Endothelial cell of umbilical vein (primary cell): ENCODE results near the gene SGMS2. TPM values are rescaled to one million over a fixed set of nuclear protein-coding genes. Genes with fewer than 3 reads are reported as not detected.

ENCODE experiments used
- BruUV-seq: library from RNA; stranded (reverse); fragments of 400-500 nt; replicated peaks from 2 replicates; lab custom pipeline; 2021; lab: Mats Ljungman, UMichigan
- CTCF ChIA-PET: fragments of 300-600, 350-600 bp; sonication (Branson Sonifier 250); formaldehyde crosslinking; loops from one replicate; lab custom pipeline; 2021; ENCODE audit warnings: antibody characterized with exemption, inconsistent platforms; lab: Charles Lee
- POLR2A ChIA-PET: fragments of 300-600, 350-600 bp; sonication (Branson Sonifier 250); formaldehyde crosslinking; loops from one replicate; lab custom pipeline; 2021; ENCODE audit warnings: antibody characterized with exemption, inconsistent platforms; lab: Charles Lee
- DNase-seq: peaks from one replicate; pipeline ENCODE4 v3.0.0-alpha.2; 2011; ENCODE audit warnings: low read depth, low spot score
- FAIRE-seq: peaks from 2 replicates; lab custom pipeline; 2011; peaks lifted over from hg19 to GRCh38; lab: Jason Lieb, UNC
- H2AFZ ChIP-seq: 2 replicates; pipeline ENCODE4 v1.6.0; 2012; ENCODE audit warnings: low read depth, low read length, control low read depth, inconsistent platforms
- H3K27ac ChIP-seq: 2 replicates; pipeline ENCODE4 v1.5.1; 2011; ENCODE audit warnings: low read depth, mild to moderate bottlenecking, control low read depth, low read length, moderate library complexity; ENCODE audit not compliant: insufficient read depth
- H3K27me3 ChIP-seq, 2 experiments: 2 replicates each; pipeline versions ENCODE4 v1.6.0 to v1.6.1; 2011; ENCODE audit warnings: low read length in 2 of 2, mixed read lengths in 1 of 2; ENCODE audit not compliant: control insufficient read depth in 2 of 2, insufficient read depth in 2 of 2
- H3K36me3 ChIP-seq, 2 experiments: 2 replicates in 1 of 2; 3 replicates in 1 of 2; pipeline ENCODE4 v1.5.1; 2011; ENCODE audit warnings: low read length in 2 of 2, mild to moderate bottlenecking in 1 of 2, moderate library complexity in 1 of 2; ENCODE audit not compliant: control insufficient read depth in 2 of 2, insufficient read depth in 2 of 2; ENCODE audit errors: extremely low read depth in 1 of 2
- H3K4me1 ChIP-seq: 3 replicates; pipeline ENCODE4 v1.5.1; 2011; ENCODE audit warnings: mild to moderate bottlenecking, low read length; ENCODE audit not compliant: control insufficient read depth, insufficient read depth; ENCODE audit errors: extremely low read depth
- H3K4me2 ChIP-seq: 2 replicates; pipeline ENCODE4 v1.6.1; 2011; ENCODE audit warnings: low read length, control low read depth, mixed read lengths; ENCODE audit not compliant: insufficient read depth
- H3K4me3 ChIP-seq, 3 experiments: fragments of 200-600 bp in 1 of 3; sonication (generic), shearing (Covaris generic) in 1 of 3; replicated peaks in 1 of 3; 2 replicates each; pipeline ENCODE4 v1.5.1; 2011 to 2016; ENCODE audit warnings: control low read depth in 3 of 3, low read length in 3 of 3, mild to moderate bottlenecking in 2 of 3, inconsistent platforms in 1 of 3, low read depth in 1 of 3, moderate library complexity in 1 of 3; ENCODE audit not compliant: insufficient read depth in 1 of 3
- H3K79me2 ChIP-seq: 2 replicates; pipeline ENCODE4 v1.6.0; 2012; ENCODE audit warnings: low read length, inconsistent platforms; ENCODE audit not compliant: control insufficient read depth, insufficient read depth
- H3K9ac ChIP-seq: replicated peaks from 2 replicates; pipeline ENCODE3; 2011; ENCODE audit warnings: low read length, control low read depth; ENCODE audit not compliant: insufficient read depth; ENCODE audit errors: extremely low read depth
- H3K9me1 ChIP-seq: replicated peaks from 3 replicates; pipeline ENCODE4 v1.6.0; 2011; ENCODE audit warnings: mild to moderate bottlenecking, low read length; ENCODE audit not compliant: control insufficient read depth, insufficient read depth; ENCODE audit errors: extremely low read depth
- H3K9me3 ChIP-seq: replicated peaks from 2 replicates; pipeline ENCODE4 v1.5.1; 2012; ENCODE audit warnings: low read length, inconsistent platforms; ENCODE audit not compliant: control insufficient read depth, insufficient read depth
- H4K20me1 ChIP-seq: replicated peaks from 2 replicates; pipeline ENCODE3; 2011; ENCODE audit warnings: mild to moderate bottlenecking, low read length; ENCODE audit not compliant: control insufficient read depth, insufficient read depth; ENCODE audit errors: extremely low read depth
- EZH2 ChIP-seq: IDR thresholded peaks from 2 replicates; pipeline ENCODE4 v1.6.1; 2012; ENCODE audit warnings: borderline replicate concordance, low read depth, mild to moderate bottlenecking, moderate library complexity, low read length, inconsistent platforms; ENCODE audit not compliant: severe bottlenecking
- FOS ChIP-seq: IDR thresholded peaks from 2 replicates; pipeline ENCODE4 v1.6.1; 2011; ENCODE audit warnings: mild to moderate bottlenecking, low read length, moderate library complexity, borderline replicate concordance; ENCODE audit not compliant: insufficient read depth
- GATA2 ChIP-seq: IDR thresholded peaks from 2 replicates; pipeline ENCODE4 v1.7.0; 2011; ENCODE audit warnings: low read depth, mild to moderate bottlenecking, moderate library complexity, mixed read lengths, low read length; ENCODE audit not compliant: insufficient read length, insufficient read depth
- JUN ChIP-seq: IDR thresholded peaks from 2 replicates; pipeline ENCODE4 v1.6.1; 2011; ENCODE audit warnings: borderline replicate concordance, low read depth; ENCODE audit not compliant: insufficient read length, insufficient read depth
- MAX ChIP-seq: IDR thresholded peaks from 2 replicates; pipeline ENCODE4 v1.6.1; 2011; ENCODE audit not compliant: insufficient read depth, insufficient read length
- MYC ChIP-seq: IDR thresholded peaks from one replicate; pipeline ENCODE4 v1.6.1; 2011; ENCODE audit warnings: mild to moderate bottlenecking, low read depth, low read length
- POLR2A ChIP-seq: IDR thresholded peaks from 2 replicates; pipeline ENCODE4 v1.6.1; 2012; ENCODE audit warnings: low read depth, mild to moderate bottlenecking, control low read depth, low read length
- POLR2AphosphoS5 ChIP-seq: IDR thresholded peaks from 2 replicates; pipeline ENCODE4 v1.6.1; 2012; ENCODE audit warnings: low read depth, mild to moderate bottlenecking, control low read depth, low read length, moderate library complexity; ENCODE audit not compliant: insufficient read depth
- dilution Hi-C: fragments of 300-500 bp; cut with MboI; formaldehyde crosslinking; loops from one replicate; pipeline ENCODE4 v1.15.0; 2019; ENCODE audit warnings: low sequenced_read_pairs; ENCODE audit not compliant: extremely low pct_ligation_motif_present
- intact Hi-C: fragments of 100-400 bp; cut with micrococcal nuclease; formaldehyde crosslinking; loops from one replicate; pipeline ENCODE4 v1.10.0; 2022
- polyA plus RNA-seq, 4 experiments: library from polyadenylated mRNA; depleted of rRNA in 3 of 4; stranded (reverse) in 3 of 4; unstranded in 1 of 4; fragments of >200 nt; gene quantifications; 2 replicates each; pipeline versions ENCODE4 v1.2.1 to v1.2.3, GENCODE V29; 2011 to 2012; ENCODE audit warnings: missing spikeins in 1 of 4
- total RNA-seq: library from RNA; stranded (reverse); gene quantifications from 2 replicates; pipeline ENCODE4 v1.2.3, GENCODE V29; 2021
- TF ChIP-seq, protein P1 (sequence below), 2 donors: IDR thresholded peaks; 1 replicate in 1 of 2; 2 replicates in 1 of 2; pipeline ENCODE4 v1.5.1; 2011; ENCODE audit warnings: low read length in 2 of 2, mild to moderate bottlenecking in 2 of 2, moderate library complexity in 2 of 2, control low read depth in 1 of 2, inconsistent platforms in 1 of 2, low read depth in 1 of 2; ENCODE audit not compliant: insufficient read depth in 1 of 2; ENCODE audit errors: extremely low read depth in 1 of 2

The SGMS2 gene
- total and polyA plus RNA-seq, 2 donors (not counting 3 experiments of a cell fraction or from before 2014, with no cell fraction given) = 33.0 to 33.2 TPM

GRCh38 chr4:107890779-107891178, 66.0 kb downstream of the SGMS2 start:
- H3K9me3 ChIP-seq = peaks cover 3% of the 10 kb centered on the region
- intact Hi-C loops (loop anchor here (10.0 kb wide), 1 partner anchor 766 kb away; no protein-coding TSS in a partner anchor), dilution Hi-C loops (no loop called here)
- DNase-seq (no peak), FAIRE-seq (no peak)
- TF ChIP-seq, protein P1, sequence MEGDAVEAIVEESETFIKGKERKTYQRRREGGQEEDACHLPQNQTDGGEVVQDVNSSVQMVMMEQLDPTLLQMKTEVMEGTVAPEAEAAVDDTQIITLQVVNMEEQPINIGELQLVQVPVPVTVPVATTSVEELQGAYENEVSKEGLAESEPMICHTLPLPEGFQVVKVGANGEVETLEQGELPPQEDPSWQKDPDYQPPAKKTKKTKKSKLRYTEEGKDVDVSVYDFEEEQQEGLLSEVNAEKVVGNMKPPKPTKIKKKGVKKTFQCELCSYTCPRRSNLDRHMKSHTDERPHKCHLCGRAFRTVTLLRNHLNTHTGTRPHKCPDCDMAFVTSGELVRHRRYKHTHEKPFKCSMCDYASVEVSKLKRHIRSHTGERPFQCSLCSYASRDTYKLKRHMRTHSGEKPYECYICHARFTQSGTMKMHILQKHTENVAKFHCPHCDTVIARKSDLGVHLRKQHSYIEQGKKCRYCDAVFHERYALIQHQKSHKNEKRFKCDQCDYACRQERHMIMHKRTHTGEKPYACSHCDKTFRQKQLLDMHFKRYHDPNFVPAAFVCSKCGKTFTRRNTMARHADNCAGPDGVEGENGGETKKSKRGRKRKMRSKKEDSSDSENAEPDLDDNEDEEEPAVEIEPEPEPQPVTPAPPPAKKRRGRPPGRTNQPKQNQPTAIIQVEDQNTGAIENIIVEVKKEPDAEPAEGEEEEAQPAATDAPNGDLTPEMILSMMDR (IDR thresholded peaks at IDR 0.05; ENCODE audit: extremely low read depth in 1 of 2, insufficient read depth in 1 of 2, low read depth in 1 of 2, low read length in 2 of 2) = no peak
- TF ChIP-seq POLR2AphosphoS5 = no peak
- TF ChIP-seq MAX = no peak
- TF ChIP-seq POLR2A = no peak
- TF ChIP-seq JUN = no peak
- TF ChIP-seq MYC = no peak
- no peak for TF ChIP-seq EZH2
- no peak for TF ChIP-seq FOS
- no peak for TF ChIP-seq GATA2
- H3K4me2 ChIP-seq = no peak overlapping the region
- no peak overlapping the region for H3K4me3 ChIP-seq
- no peak overlapping the region for H3K9ac ChIP-seq
- peaks cover 17% of the 10 kb centered on the region for H3K4me1 ChIP-seq
- H3K9me1 ChIP-seq = no peaks in the 10 kb centered on the region
- H2AFZ ChIP-seq = no peak overlapping the region
- no peaks in the 10 kb centered on the region for H3K36me3 ChIP-seq
- H4K20me1 ChIP-seq = no peaks in the 10 kb centered on the region
- H3K27ac ChIP-seq = no peak overlapping the region
- BruUV-seq = no TSS peak
- no peaks in the 10 kb centered on the region for H3K27me3 ChIP-seq
- ChIA-PET POLR2A (no interaction called here), CTCF (no interaction called here)
- H3K79me2 ChIP-seq = no peaks in the 10 kb centered on the region
